ENCODE measurements around the gene CEP20.

- TF ChIP-seq ZNF274 (IDR thresholded peaks at IDR 0.05; ENCODE audit: low read depth, low read length) (no peak), YY1 (IDR thresholded peaks at IDR 0.05; ENCODE audit: insufficient read depth, insufficient read length) (no peak)
Observed at GRCh38 chr16:15879255-15879811, 9.1 kb downstream of the CEP20 start.

Measured in NT2/D1 (cell line).